ENCODE measurements around the gene BRIP1. TPM values are rescaled to one million over a fixed set of nuclear protein-coding genes. Genes with fewer than 3 reads are reported as not detected.
"Not testable (repeated sequence)": the region's sequence is repeated elsewhere in the genome, so short reads cannot be mapped to it uniquely, and the experiment has no call there.

The BRIP1 gene
- total and polyA plus RNA-seq, 4 donors = 0.13 to 1.4 (median 0.44) TPM

DNA sequence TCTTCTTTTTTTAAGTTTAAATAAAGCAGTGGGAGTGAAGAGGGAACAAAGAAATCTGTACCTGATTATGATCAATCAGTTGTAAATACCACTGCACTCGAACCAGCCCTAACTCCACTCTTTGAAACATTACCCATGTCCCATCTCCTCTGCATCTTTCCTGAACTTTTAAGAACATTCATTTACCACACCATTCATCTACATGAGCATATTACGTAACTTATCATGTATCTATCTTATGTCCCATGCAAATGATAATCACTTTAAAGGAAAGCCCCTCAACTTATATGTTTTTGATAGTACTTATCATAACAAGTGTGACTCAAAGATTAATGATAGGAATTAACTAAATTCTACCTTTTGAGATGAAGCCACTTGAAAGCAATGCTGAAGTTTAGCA is 10.7 kb upstream of the BRIP1 start:
- Histone ChIP-seq H3K4me3 (ENCODE audit: low read length in 2 of 2) (no peak overlapping the region), H3K36me3 (ENCODE audit: control insufficient read depth in 1 of 2, insufficient read depth in 2 of 2, low read length in 1 of 2) (peaks cover 1 to 3% of the 10 kb centered on the region in 2 donors), H3K27me3 (ENCODE audit: control insufficient read depth in 1 of 2, insufficient read depth in 2 of 2, low read length in 1 of 2) (no peaks in the 10 kb centered on the region), H3K4me1 (ENCODE audit: control insufficient read depth in 1 of 2, insufficient read depth in 2 of 2, low read length in 2 of 2) (no peaks in the 10 kb centered on the region), H3K9me3 (ENCODE audit: control insufficient read depth, low read length) (no peaks in the 10 kb centered on the region), H3K27ac (ENCODE audit: low read depth in 1 of 2, low read length in 2 of 2) (no peak overlapping the region)
- DNase-seq (no peak), ATAC-seq (ENCODE audit: low FRiP score) (no peak)
- intact Hi-C loops (cut with DNase I) = no loop called here
- 91 to 92% methylated on average over 2 of the region's 2 CpGs for WGBS, 2 donors

DNA sequence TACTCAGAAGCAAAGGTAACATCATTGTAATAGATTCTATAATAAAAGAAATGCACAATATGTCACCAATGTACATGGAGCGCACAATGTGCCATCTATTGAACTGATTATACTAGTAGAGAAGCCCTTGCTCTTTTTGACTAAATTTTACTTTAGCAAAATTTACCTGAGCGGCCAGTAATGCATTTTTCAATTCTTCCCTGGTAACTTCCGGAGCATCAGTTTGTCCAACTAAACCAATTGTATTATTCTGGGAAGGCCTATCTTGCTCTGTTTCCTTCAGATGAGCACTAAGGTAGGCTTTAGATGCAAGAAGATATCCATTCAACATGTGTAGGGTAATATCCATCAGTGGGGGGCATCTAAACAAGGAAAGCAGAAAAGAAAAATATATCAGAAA is 8.8 kb upstream of the BRIP1 start:
- DNase-seq (no peak), ATAC-seq (ENCODE audit: low FRiP score) (no peak)
- Histone ChIP-seq H3K36me3 (ENCODE audit: control insufficient read depth in 1 of 2, insufficient read depth in 2 of 2, low read length in 1 of 2) (peaks cover 0 to 1% of the 10 kb centered on the region in 2 donors), H3K27ac (ENCODE audit: low read depth in 1 of 2, low read length in 2 of 2) (no peak overlapping the region), H3K4me3 (ENCODE audit: low read length in 2 of 2) (no peak overlapping the region), H3K27me3 (ENCODE audit: control insufficient read depth in 1 of 2, insufficient read depth in 2 of 2, low read length in 1 of 2) (no peaks in the 10 kb centered on the region), H3K4me1 (ENCODE audit: control insufficient read depth in 1 of 2, insufficient read depth in 2 of 2, low read length in 2 of 2) (no peaks in the 10 kb centered on the region), H3K9me3 (ENCODE audit: control insufficient read depth, low read length) (no peaks in the 10 kb centered on the region)
- 96 to 97% methylated on average over 3 of the region's 3 CpGs for WGBS, 2 donors
- intact Hi-C loops (cut with DNase I) = no loop called here

DNA sequence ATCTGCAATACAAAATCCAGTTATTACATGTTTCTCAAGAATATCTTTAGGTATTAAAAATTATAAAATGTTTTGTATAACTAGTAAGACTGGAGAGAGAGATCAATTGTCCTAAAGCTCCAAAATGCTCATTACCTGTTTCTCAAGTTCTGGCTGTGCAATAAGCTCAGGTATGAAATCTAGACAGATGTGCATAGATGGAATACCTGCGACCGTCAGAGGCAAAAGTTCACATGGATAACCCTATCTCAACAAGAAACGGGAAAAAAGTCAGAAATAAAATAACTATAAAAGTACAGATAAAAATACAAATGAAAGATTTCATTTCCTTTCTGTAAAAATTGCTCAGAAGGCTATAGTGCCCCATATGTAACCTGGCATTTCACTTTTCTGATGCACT is 5.8 kb upstream of the BRIP1 start:
- Histone ChIP-seq H3K4me3 (ENCODE audit: low read length in 2 of 2) (no peak overlapping the region), H3K36me3 (ENCODE audit: control insufficient read depth in 1 of 2, insufficient read depth in 2 of 2, low read length in 1 of 2) (peaks cover 0 to 1% of the 10 kb centered on the region in 2 donors), H3K27me3 (ENCODE audit: control insufficient read depth in 1 of 2, insufficient read depth in 2 of 2, low read length in 1 of 2) (no peaks in the 10 kb centered on the region), H3K4me1 (ENCODE audit: control insufficient read depth in 1 of 2, insufficient read depth in 2 of 2, low read length in 2 of 2) (no peaks in the 10 kb centered on the region), H3K27ac (ENCODE audit: low read depth in 1 of 2, low read length in 2 of 2) (no peak overlapping the region), H3K9me3 (ENCODE audit: control insufficient read depth, low read length) (no peaks in the 10 kb centered on the region)
- ATAC-seq (ENCODE audit: low FRiP score) (no peak), DNase-seq (no peak)
- 90 to 93% methylated on average over 3 of the region's 3 CpGs for WGBS, 2 donors
- intact Hi-C loops (cut with DNase I) = no loop called here

DNA sequence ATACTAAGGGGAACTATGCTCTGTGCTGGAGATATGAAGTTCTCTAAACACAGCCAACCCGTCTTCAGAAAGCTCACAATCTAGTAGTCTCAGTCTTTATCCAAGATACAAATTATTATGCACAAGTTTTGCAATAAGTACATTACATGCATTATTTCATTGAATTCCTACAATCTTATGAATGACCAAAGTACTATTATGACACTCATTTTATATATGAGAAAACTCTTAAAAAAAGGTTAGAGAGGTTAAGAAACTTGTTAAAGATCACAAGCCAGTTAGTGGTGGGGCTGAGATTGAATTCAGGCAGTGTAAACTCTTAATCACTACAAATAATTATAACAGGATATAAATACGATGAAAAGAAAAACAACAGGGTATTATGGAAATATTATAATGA is 4.7 kb upstream of the BRIP1 start:
- H3K27me3 ChIP-seq (ENCODE audit: control insufficient read depth in 1 of 2, insufficient read depth in 2 of 2, low read length in 1 of 2) = no peaks in the 10 kb centered on the region
- H3K9me3 ChIP-seq (ENCODE audit: control insufficient read depth, low read length) = no peaks in the 10 kb centered on the region
- H3K4me3 ChIP-seq (ENCODE audit: low read length in 2 of 2) = no peak overlapping the region
- peaks cover 0 to 1% of the 10 kb centered on the region in 2 donors for H3K36me3 ChIP-seq (ENCODE audit: control insufficient read depth in 1 of 2, insufficient read depth in 2 of 2, low read length in 1 of 2)
- H3K27ac ChIP-seq (ENCODE audit: low read depth in 1 of 2, low read length in 2 of 2) = no peak overlapping the region
- intact Hi-C loops (cut with DNase I) = no loop called here
- DNase-seq (no peak), ATAC-seq (ENCODE audit: low FRiP score) (no peak)
- WGBS, 2 donors = 91 to 93% methylated on average over 2 of the region's 2 CpGs
- H3K4me1 ChIP-seq (ENCODE audit: control insufficient read depth in 1 of 2, insufficient read depth in 2 of 2, low read length in 2 of 2) = no peaks in the 10 kb centered on the region

DNA sequence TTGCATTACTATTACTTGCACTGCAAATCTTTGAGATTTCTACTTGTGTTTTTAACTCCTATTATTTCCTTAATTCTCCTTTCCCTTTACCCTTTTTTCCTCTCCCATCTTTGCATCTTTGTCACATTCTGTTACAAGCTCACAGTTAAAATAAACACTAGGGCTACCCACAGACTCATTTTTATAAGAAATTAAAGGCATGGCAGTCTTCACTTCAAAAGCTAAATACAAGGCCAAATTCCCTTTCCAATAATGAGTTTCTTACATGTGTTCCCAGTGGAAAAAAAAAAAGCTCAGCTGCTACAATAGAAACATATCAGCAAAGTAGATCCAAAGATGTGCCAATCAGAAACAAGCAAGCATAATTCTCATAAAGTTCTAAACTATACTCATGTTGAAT is 3.7 kb upstream of the BRIP1 start:
- DNase-seq = no peak
- intact Hi-C loops (cut with DNase I) = no loop called here
- Histone ChIP-seq H3K27ac (ENCODE audit: low read depth in 1 of 2, low read length in 2 of 2) (no peak overlapping the region), H3K36me3 (ENCODE audit: control insufficient read depth in 1 of 2, insufficient read depth in 2 of 2, low read length in 1 of 2) (peaks cover 0 to 1% of the 10 kb centered on the region in 2 donors), H3K4me3 (ENCODE audit: low read length in 2 of 2) (no peak overlapping the region), H3K27me3 (ENCODE audit: control insufficient read depth in 1 of 2, insufficient read depth in 2 of 2, low read length in 1 of 2) (no peaks in the 10 kb centered on the region), H3K9me3 (ENCODE audit: control insufficient read depth, low read length) (no peaks in the 10 kb centered on the region), H3K4me1 (ENCODE audit: control insufficient read depth in 1 of 2, insufficient read depth in 2 of 2, low read length in 2 of 2) (no peaks in the 10 kb centered on the region)
- no peak for ATAC-seq (ENCODE audit: low FRiP score)

DNA sequence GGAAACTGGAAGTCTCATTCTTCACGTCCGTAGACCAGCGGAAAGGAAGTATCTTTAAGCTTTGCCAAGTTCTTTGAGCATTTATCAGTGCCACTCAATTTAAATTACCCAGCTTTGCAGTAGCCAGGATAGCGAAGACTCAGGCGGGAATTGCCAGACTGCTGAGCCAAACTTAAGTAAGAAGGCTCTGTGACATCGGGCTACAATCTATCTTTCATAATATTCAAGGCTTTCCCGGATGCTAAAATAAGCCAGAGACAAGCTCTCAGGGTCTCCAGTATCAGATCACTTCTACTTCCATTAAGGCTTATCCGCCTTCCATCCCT is 436 bp upstream of the BRIP1 start:
- intact Hi-C loops (cut with DNase I) = no loop called here
- no peaks in the 10 kb centered on the region for H3K36me3 ChIP-seq (ENCODE audit: control insufficient read depth in 1 of 2, insufficient read depth in 2 of 2, low read length in 1 of 2)
- ATAC-seq (ENCODE audit: low FRiP score) = peak; percentile 72
- WGBS, 2 donors = 0 to 1% methylated on average over 8 of the region's 8 CpGs
- no peaks in the 10 kb centered on the region for H3K27me3 ChIP-seq (ENCODE audit: control insufficient read depth in 1 of 2, insufficient read depth in 2 of 2, low read length in 1 of 2)
- peak overlapping the region; percentile 49 to 77 for H3K27ac ChIP-seq (ENCODE audit: low read depth in 1 of 2, low read length in 2 of 2)
- no peaks in the 10 kb centered on the region for H3K9me3 ChIP-seq (ENCODE audit: control insufficient read depth, low read length)
- no peaks in the 10 kb centered on the region for H3K4me1 ChIP-seq (ENCODE audit: control insufficient read depth in 1 of 2, insufficient read depth in 2 of 2, low read length in 2 of 2)
- peak overlapping the region; percentile 49 to 89 for H3K4me3 ChIP-seq (ENCODE audit: low read length in 2 of 2)
- DNase-seq = no peak

DNA sequence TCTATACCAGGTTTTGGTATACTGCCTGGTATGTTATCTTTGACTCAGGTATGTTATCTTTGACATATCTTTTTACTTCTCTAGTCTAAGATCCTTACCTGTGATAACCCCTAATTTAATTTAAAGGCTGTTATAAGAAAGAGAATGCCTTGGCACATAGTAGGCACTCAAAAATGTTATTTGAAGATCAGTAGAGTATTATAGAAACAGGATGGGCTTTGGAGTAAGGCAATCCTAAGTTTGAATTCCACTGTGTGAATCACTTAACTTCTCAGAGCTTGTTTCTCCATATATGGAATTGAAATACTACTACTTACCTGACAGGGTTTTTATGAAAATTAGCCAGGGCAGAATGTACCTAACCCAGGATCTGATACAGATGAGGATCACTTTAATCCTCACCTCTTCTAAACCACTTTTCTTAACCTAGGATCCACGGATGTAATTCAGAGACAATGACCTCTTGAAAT is 1.2 kb downstream of the BRIP1 start:
- no peak for ATAC-seq (ENCODE audit: low FRiP score)
- H3K36me3 ChIP-seq (ENCODE audit: control insufficient read depth in 1 of 2, insufficient read depth in 2 of 2, low read length in 1 of 2) = no peaks in the 10 kb centered on the region
- no peaks in the 10 kb centered on the region for H3K27me3 ChIP-seq (ENCODE audit: control insufficient read depth in 1 of 2, insufficient read depth in 2 of 2, low read length in 1 of 2)
- WGBS, 2 donors = 28 to 29% methylated on average over 1 of the region's 1 CpG
- intact Hi-C loops (cut with DNase I) = no loop called here
- H3K4me3 ChIP-seq (ENCODE audit: low read length in 2 of 2) = no peak overlapping the region
- no peak for DNase-seq
- H3K4me1 ChIP-seq (ENCODE audit: control insufficient read depth in 1 of 2, insufficient read depth in 2 of 2, low read length in 2 of 2) = no peaks in the 10 kb centered on the region
- H3K9me3 ChIP-seq (ENCODE audit: control insufficient read depth, low read length) = no peaks in the 10 kb centered on the region
- H3K27ac ChIP-seq (ENCODE audit: low read depth in 1 of 2, low read length in 2 of 2) = no peak overlapping the region

DNA sequence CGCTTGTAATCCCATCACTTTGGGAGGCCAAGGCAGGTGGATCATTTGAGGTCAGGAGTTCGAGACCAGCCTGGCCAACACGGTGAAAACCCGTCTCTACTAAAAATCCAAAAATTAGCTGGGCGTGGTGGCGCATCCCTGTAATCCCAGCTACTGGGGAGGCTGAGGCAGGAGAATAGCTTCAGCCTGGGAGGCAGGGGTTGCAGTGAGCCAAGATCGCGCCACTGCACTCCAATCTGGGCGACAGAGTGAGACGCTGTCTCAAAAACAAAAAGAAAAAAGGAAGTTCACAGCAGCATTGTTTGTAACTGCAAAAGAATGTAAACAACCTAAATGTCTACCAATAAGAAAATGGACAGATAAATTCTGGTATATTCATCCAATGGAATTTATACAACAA is 2.9 kb downstream of the BRIP1 start:
- intact Hi-C loops (cut with DNase I); H3K4me3 ChIP-seq (ENCODE audit: low read length in 2 of 2): not testable (repeated sequence)
- WGBS, 2 donors = 94 to 97% methylated on average over 10 of the region's 10 CpGs

DNA sequence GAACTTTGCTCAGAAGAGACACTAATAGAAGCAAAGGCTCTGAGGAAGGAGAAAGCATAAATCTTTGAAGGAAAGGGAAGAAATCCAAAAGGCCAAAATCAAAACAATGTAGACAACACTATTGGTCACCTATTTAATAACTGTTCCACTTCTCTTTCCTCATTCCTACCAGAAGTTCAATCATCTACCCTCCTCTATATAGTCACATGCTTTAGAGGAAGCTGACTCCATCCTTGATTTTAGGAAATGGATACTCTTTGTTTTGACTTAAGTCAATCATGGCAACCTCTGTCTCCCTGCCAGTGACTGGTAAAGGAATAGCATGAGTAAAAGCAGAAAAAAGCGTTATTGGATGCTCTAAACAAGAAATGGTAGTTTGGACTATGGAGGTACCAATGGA is 7.3 kb downstream of the BRIP1 start:
- DNase-seq = no peak
- 96 to 97% methylated on average over 1 of the region's 1 CpG for WGBS, 2 donors

More for the DNA sequence above, 2.9 kb downstream of the BRIP1 start:
- H3K27me3 ChIP-seq (ENCODE audit: control insufficient read depth in 1 of 2, insufficient read depth in 2 of 2, low read length in 1 of 2); DNase-seq; H3K27ac ChIP-seq (ENCODE audit: low read depth in 1 of 2, low read length in 2 of 2); H3K4me1 ChIP-seq (ENCODE audit: control insufficient read depth in 1 of 2, insufficient read depth in 2 of 2, low read length in 2 of 2); ATAC-seq (ENCODE audit: low FRiP score); H3K36me3 ChIP-seq (ENCODE audit: control insufficient read depth in 1 of 2, insufficient read depth in 2 of 2, low read length in 1 of 2); H3K9me3 ChIP-seq (ENCODE audit: control insufficient read depth, low read length): not testable (repeated sequence)

More for the DNA sequence above, 7.3 kb downstream of the BRIP1 start:
- Histone ChIP-seq H3K36me3 (ENCODE audit: control insufficient read depth in 1 of 2, insufficient read depth in 2 of 2, low read length in 1 of 2) (no peaks in the 10 kb centered on the region), H3K4me1 (ENCODE audit: control insufficient read depth in 1 of 2, insufficient read depth in 2 of 2, low read length in 2 of 2) (no peaks in the 10 kb centered on the region), H3K4me3 (ENCODE audit: low read length in 2 of 2) (no peak overlapping the region), H3K27ac (ENCODE audit: low read depth in 1 of 2, low read length in 2 of 2) (no peak overlapping the region), H3K9me3 (ENCODE audit: control insufficient read depth, low read length) (no peaks in the 10 kb centered on the region), H3K27me3 (ENCODE audit: control insufficient read depth in 1 of 2, insufficient read depth in 2 of 2, low read length in 1 of 2) (no peaks in the 10 kb centered on the region)
- intact Hi-C loops (cut with DNase I) = no loop called here
- ATAC-seq (ENCODE audit: low FRiP score) = no peak

All from aorta (tissue), 5 donors.